NCI-H226 (cell line): ENCODE data around the gene DYNLRB1.
A peak's percentile ranks its signal among the peaks of the same experiment; 100 is the strongest.

ENCODE experiments used
- DNase-seq: peaks from one replicate; pipeline ENCODE4 v3.0.0-alpha.2; 2015

Gene DYNLRB1

DNA sequence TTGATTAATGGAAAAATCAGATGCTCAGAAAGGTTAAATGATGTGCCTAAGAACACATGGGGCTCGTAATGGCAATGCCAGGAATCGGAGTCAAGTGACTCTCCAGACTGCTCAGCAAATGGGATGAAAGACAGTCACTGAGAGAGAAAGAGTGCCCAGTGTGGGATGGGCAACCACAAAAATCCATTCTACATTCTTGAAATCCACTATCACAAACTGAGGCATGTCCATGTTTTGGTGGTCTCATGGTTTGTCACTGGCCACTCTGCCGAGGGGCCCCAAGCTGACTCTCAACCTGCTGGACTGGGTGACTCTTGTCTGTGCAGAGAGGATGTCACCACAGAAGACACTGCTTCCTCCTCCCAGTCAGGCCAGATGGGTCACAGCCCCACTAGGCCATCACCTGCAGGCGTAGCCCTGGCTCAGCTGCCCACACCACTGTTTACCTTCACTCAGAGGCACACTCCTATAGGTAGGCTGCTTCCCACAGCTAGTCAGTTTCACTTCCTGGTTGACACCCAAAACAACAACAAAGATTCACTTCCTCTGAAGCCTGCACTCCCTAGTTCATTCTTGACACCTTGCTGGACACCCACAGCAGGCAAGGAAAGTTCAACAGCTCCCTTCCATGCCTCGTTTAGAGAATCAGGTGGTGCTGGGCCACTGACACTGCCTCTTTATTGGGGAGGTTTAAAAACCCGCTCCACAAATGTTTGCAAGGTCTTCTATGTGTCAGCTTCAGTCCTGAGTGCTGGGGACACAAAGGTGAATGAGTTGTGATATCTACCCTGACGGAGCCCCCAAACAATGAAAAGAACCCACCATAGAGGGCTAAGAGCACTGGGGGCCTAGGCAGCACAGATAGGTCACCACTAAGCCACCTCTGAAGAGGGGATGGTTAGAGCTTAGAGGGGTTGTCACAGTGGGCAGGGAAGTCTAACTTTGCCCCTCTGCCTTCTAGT, 64.0 kb downstream of the DYNLRB1 start:
- DNase-seq = peak; percentile 48

DNA sequence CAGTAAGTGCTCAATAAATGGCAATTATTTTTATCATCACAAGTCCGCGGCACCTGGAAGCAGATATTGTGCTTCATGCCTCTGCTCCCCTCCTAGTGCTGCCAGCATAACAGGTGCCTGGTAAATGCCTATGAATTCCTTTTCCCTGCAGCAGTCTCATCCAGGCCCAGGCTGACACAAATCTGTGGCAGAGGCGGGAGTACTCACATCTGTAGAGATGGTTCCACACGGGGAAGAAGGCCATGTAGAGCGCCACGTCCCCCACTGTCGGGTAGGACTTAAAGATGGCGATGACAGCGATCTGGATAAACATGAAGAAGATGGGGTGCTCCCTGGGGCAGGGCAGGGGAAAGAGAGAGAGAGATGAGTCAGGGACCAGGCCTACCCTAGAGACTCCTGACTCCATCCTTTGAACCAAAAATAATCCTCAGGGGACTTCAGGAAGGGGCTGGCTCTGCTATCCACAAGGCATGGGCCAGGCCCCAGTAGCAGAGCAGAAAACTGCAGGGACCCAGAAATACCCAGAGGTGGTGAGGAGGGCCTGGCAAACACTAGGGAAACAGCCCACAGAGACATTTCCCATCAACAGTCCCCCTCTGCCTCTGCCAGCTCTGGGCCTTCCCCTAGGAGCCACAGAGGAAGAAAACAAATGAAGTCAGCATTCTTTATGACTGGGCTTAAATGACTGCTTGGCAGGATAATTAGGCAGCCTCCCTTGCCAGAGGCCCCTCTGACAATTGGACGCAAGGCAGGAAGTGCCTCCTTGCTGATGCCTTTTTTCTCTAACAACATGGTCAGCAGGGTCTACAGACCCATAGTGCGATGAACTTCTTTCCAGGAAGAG, 65.3 kb downstream of the DYNLRB1 start:
- DNase-seq = peak; percentile 52

DNA sequence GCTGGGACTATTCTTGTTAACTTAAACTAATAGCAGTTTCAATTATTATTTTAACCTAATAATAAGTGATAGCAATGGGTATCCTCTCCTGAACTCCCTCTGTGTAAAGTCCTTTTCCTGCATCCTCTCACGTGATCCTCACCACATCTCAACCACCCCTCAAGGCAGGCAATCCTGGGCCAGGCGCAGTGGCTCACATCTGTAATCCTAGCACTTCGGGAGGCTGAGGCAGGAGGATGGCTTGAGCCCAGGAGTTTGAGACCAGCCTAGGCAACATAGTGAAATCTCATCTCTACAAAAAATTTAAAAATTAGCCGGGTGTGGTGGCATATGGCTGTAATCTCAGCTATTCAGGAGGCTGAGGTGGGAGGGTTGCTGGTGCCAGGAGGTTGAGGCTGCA, 66.0 kb downstream of the DYNLRB1 start:
- no peak for DNase-seq

DNA sequence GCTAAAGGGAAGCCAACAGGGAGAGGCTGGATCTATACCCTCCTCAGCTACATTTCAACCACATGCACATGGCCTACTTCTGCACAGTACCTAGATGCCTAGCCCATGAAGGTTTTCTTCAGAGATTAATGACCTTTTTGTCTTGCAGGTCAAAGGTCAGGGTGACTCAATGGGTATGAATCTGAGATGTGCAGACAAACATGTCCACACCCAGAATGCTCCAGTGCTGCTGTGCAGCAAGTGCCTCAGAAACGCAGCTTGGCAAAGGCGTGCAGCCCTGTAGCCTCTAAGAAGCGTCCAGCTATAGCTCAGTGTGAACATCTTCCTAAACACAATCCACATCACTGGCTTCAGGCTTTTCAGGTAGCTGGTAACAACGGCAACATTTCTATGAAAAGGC, 66.7 kb downstream of the DYNLRB1 start:
- no peak for DNase-seq

DNA sequence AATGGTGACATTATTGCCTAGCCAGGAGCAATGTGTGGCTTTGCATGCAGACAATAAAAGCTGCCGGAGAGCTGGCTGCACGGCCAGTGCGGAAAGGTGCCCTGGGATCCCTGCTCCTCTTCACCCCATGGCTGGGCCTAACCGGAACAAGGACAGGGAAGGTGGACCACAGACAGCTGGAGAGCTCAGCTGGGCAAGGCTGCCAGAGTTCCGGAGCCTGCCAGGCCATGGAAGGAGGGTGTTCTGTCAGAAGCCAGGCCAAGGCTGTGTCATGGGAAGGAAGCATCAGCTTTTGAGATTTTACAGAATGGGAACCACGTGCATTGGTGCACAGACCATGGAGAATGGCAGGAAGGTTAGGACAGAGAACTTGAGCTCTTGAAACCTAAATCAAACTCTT, 67.3 kb downstream of the DYNLRB1 start:
- DNase-seq = no peak

DNA sequence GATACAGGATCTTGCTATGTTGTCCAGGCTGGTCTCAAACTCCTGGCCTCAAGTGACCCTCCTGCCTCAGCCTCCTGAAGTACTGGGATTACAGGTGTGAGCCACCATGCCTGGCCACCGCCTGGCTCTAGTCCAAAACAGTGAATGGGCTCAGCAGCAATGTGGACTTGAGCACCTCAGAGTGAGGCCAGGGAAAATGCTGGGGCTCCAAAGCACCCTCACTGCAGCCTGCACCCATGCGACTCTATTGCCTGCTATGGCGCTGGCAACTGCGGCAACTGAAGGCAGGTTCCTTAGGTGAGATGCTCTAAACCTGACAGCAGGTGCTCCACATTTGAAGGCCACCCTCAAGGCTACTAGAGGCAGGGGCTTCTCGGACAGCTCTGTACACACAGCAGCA, 68.8 kb downstream of the DYNLRB1 start:
- no peak for DNase-seq

DNA sequence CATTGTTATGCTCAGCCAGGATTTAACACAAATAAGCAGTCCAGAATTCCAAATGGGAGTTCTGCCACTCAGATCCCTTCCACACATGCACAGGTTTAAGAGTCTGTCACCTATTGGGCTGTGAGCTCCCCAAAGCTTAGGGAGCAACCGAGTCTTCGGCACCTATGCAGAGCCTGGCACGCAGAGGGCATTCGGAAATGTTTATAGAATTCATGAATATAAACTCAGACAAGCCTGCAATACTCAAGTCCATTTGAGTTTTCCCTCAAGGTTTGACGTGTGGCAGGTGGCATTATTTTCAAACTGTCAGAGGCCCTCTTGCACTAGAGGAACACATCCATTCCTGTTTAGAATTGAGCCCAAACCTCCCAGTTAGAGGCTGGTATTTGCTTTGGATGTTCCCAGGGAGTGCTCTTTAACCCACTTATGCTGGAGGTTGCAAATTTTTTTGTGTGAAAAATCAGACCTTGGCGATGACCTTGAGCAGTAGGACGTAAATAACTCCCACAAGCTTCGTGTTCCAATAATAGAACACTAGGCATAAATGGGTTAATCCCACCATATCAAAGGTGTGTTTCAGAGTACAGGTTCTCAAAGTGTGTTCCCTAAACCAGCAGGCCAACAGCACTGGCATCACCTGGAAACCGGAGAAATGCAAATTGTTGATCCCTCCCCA, 70.4 kb downstream of the DYNLRB1 start:
- no peak for DNase-seq
